GM12874 (cell line): ENCODE results near the gene RNF208.

Source experiments
- CTCF ChIP-seq: IDR thresholded peaks from 2 replicates; pipeline ENCODE4 v1.5.1; 2011; ENCODE audit warnings: low read depth, mild to moderate bottlenecking, control low read depth, low read length, moderate library complexity; ENCODE audit not compliant: insufficient read depth

The RNF208 gene

DNA sequence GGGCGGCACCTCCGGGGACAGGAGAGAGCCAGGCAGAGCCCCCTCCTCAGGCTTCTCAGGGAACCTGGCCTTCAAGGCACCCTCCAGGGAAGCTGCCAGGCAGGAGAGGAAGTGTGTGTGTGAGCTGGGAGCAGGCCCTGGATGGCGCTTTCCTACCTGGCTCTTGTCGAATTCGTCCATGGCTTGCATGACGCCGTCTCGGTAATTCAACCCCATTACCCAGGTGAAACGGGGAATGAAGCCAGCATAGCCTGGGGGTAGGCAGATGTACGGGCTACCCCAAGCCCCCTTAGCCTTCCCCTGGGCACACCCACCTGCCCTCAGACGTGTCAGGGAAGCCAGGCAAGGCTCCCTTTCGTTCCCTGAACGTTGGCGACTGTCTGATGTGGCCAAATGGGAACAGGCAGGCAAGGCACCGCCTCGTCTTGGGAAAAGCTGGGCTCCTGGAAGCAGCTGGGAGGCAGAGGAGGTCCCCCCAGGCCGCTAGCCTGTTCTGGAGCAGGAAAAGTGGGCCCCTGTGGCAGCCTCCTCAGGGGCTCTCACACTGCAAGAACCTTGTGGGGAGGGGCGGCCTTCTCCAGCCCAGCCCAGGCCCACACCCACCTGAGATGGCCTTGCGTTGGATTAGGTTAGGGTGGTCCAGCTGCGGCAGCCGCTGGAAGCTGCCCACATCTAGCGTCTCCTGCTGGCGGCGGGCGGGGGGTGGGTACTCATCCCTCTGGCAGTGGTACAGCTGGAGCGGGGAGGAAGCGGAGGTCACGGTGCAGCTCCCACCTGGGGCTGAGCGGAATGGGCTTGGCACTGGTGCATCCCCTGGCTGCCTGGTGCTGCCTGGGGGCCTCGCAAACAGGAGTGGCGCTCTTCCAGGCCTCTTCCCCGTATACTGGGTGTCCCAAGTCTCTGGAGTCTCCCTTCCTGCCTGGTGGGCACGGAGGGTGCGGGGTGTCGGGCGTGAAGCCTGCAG lies 22.7 kb upstream of the RNF208 start:
- TF ChIP-seq CTCF: no peak

DNA sequence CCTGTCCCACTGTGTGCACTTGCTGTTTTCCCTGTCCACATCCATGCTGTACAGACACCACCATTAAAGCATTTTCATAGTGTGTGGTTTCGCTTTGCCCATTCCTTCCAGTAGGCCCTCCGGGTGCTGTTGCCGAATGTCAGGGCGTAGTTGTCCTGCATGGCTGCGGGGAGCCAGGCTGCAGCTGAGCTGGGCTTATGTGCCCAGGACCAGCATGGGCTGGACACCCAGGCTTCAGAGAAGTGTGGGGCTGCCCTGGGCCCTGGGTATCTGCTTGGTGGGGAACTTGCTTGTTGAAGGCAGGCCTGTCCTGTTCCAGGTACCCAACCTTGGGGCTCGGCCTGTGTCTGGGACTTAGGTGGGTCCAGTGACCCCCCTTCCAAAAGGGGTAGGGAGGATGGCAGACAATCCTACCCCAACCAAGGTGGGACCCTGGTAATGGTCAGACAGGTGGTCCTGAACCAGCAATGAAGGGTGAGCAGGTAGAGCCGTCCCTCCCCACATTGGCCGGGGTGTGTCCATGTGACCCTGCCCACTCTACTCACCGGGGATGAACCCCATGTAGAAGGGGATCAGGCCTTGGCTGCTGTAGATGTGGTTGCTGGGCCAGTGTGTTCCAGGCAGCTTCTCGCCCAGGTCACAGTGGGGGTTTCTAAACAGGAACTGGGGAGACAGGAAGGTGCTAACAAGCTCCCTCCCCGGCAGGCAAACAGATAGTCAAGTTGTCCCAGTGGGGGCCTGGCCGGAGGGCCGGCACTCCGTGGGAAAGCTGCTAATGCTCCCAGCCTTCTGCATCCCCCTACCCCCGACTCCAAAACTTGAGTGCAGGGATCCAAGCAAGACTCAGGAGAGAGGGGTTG lies 21.8 kb upstream of the RNF208 start:
- TF ChIP-seq CTCF: no peak

DNA sequence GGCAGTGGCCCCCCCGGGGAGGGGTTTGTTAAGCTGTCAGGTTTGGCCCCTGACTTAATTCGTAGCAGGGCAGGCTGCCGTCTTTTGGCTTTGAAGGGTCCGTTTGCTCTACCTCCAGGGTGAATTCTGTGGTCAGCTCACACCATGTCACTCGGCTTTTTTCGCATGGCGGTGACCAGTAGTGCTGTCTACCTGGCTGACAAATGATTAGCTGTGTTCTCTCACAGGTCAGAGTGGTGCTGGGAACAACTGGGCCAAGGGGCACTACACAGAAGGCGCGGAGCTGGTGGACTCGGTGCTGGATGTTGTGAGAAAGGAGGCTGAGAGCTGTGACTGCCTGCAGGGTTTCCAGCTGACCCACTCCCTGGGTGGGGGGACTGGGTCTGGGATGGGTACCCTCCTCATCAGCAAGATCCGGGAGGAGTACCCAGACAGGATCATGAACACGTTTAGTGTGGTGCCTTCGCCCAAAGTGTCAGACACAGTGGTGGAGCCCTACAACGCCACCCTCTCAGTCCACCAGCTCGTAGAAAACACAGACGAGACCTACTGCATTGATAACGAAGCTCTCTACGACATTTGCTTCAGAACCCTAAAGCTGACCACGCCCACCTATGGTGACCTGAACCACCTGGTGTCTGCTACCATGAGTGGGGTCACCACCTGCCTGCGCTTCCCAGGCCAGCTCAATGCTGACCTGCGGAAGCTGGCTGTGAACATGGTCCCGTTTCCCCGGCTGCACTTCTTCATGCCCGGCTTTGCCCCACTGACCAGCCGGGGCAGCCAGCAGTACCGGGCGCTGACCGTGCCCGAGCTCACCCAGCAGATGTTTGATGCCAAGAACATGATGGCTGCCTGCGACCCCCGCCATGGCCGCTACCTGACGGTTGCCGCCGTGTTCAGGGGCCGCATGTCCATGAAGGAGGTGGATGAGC lies 20.5 kb upstream of the RNF208 start:
- TF ChIP-seq CTCF: no peak

GRCh38 chr9:137241490-137242268 lies 19.6 kb upstream of the RNF208 start:
- TF ChIP-seq CTCF: no peak

GRCh38 chr9:137240841-137241489 lies 18.9 kb upstream of the RNF208 start, which contains the start of gene TUBB4B:
Gene TUBB4B (plus strand): TSS chr9:137241287. CDS start chr9:137241361, 74 bp downstream.
- no peak for TF ChIP-seq CTCF

GRCh38 chr9:137240318-137240840 lies 18.3 kb upstream of the RNF208 start:
- TF ChIP-seq CTCF: no peak
